Loucy (cell line): ENCODE data around the gene GPRIN1.
"Not testable (repeated sequence)": the region's sequence is repeated elsewhere in the genome, so short reads cannot be mapped to it uniquely, and the experiment has no call there.

ENCODE experiments used
- H2AFZ ChIP-seq: fragments of 200-600 bp; sonication (generic); 2 replicates; pipeline ENCODE4 v1.6.0; 2016; ENCODE audit warnings: antibody characterized with exemption, mild to moderate bottlenecking, low read length, moderate library complexity
- H3F3A ChIP-seq: fragments of 200-600 bp; 2 replicates; pipeline ENCODE4 v1.6.0; 2016; ENCODE audit warnings: antibody characterized with exemption, low read depth, mild to moderate bottlenecking
- H3K27me3 ChIP-seq: fragments of 200-600 bp; sonication (generic); 2 replicates; pipeline ENCODE4 v1.6.1; 2014; ENCODE audit warnings: low read length, mild to moderate bottlenecking; ENCODE audit not compliant: insufficient read depth, poor library complexity, severe bottlenecking
- H3K36me3 ChIP-seq: fragments of 200-600 bp; sonication (generic); 2 replicates; pipeline ENCODE4 v1.6.1; 2016; ENCODE audit warnings: low read length; ENCODE audit not compliant: insufficient read depth
- H3K4me1 ChIP-seq: fragments of 200-600 bp; sonication (generic); 2 replicates; pipeline ENCODE4 v1.5.1; 2014; ENCODE audit warnings: low read length, mild to moderate bottlenecking; ENCODE audit not compliant: insufficient read depth, poor library complexity, severe bottlenecking
- H3K4me2 ChIP-seq: fragments of 200-600 bp; sonication (generic); 2 replicates; pipeline ENCODE4 v1.6.0; 2014; ENCODE audit warnings: antibody characterized with exemption, low read length, low read depth, mild to moderate bottlenecking; ENCODE audit not compliant: poor library complexity, severe bottlenecking
- H3K4me3 ChIP-seq: fragments of 200-600 bp; sonication (generic); 2 replicates; pipeline ENCODE4 v1.5.1; 2014; ENCODE audit warnings: low read length, mild to moderate bottlenecking, mixed read lengths; ENCODE audit not compliant: poor library complexity, severe bottlenecking
- H3K79me2 ChIP-seq: fragments of 200-600 bp; sonication (generic); 2 replicates; pipeline ENCODE4 v1.6.1; 2014; ENCODE audit warnings: low read length; ENCODE audit not compliant: insufficient read depth
- H3K9ac ChIP-seq: fragments of 200-600 bp; sonication (generic); 2 replicates; pipeline ENCODE4 v1.6.0; 2014; ENCODE audit warnings: mild to moderate bottlenecking, low read depth, low read length, moderate library complexity; ENCODE audit not compliant: poor library complexity, severe bottlenecking
- H3K9me2 ChIP-seq: fragments of 200-600 bp; sonication (generic); replicated peaks from 2 replicates; pipeline ENCODE4 v1.6.1; 2016; ENCODE audit warnings: low read depth, low read length, mixed read lengths
- H3K9me3 ChIP-seq: fragments of 200-600 bp; sonication (generic); 2 replicates; pipeline ENCODE4 v1.6.1; 2014; ENCODE audit warnings: mild to moderate bottlenecking, antibody characterized with exemption, low read length, low read depth; ENCODE audit not compliant: insufficient read depth
- H4K20me1 ChIP-seq: fragments of 200-600 bp; sonication (generic); 2 replicates; pipeline ENCODE4 v1.6.0; 2014; ENCODE audit warnings: antibody characterized with exemption, low read length, mild to moderate bottlenecking; ENCODE audit not compliant: insufficient read depth, poor library complexity, severe bottlenecking
- EZH2phosphoT487 ChIP-seq: fragments of 200-600 bp; IDR thresholded peaks from 2 replicates; pipeline ENCODE4 v1.6.1; 2018; ENCODE audit warnings: antibody characterized with exemption, mild to moderate bottlenecking, moderate library complexity, borderline replicate concordance
- TF ChIP-seq, protein P1 (sequence below): fragments of 200-600 bp; sonication (generic); conservative IDR thresholded peaks from 2 replicates; pipeline ENCODE4 v1.5.1; 2014; ENCODE audit warnings: mild to moderate bottlenecking, antibody characterized with exemption, low read length

GPRIN1 gene

DNA sequence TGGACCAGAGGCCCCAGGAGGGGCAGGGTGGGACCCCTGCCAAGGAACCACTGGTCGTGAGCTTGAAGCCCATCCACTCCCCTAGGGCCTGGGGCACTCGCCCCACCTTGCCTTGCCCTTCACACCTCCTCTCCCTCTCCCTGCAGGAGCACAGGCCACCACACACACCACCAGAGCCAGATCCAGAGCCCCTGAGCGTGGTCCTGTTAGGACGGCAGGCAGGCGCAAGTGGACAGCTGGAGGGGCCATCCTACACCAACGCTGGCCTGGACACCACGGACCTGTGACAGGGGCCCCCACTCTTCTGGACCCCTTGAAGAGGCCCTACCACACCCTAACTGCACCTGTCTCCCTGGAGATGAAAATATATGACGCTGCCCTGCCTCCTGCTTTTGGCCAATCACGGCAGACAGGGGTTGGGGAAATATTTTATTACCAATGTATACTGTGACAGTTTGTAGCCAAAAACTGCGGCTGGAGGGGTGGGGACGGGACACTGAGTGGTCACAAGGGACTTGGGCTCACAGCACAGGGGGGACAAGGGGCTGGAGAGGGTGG, 14.5 kb downstream of the GPRIN1 start:
- no peak for TF ChIP-seq EZH2phosphoT487
- TF ChIP-seq, protein P1, sequence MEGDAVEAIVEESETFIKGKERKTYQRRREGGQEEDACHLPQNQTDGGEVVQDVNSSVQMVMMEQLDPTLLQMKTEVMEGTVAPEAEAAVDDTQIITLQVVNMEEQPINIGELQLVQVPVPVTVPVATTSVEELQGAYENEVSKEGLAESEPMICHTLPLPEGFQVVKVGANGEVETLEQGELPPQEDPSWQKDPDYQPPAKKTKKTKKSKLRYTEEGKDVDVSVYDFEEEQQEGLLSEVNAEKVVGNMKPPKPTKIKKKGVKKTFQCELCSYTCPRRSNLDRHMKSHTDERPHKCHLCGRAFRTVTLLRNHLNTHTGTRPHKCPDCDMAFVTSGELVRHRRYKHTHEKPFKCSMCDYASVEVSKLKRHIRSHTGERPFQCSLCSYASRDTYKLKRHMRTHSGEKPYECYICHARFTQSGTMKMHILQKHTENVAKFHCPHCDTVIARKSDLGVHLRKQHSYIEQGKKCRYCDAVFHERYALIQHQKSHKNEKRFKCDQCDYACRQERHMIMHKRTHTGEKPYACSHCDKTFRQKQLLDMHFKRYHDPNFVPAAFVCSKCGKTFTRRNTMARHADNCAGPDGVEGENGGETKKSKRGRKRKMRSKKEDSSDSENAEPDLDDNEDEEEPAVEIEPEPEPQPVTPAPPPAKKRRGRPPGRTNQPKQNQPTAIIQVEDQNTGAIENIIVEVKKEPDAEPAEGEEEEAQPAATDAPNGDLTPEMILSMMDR, result no peak
- Histone ChIP-seq H3K4me2 (no peak overlapping the region), H3K27me3 (no peaks in the 10 kb centered on the region), H4K20me1 (no peaks in the 10 kb centered on the region), H3F3A (no peaks in the 10 kb centered on the region), H3K9me2 (no peaks in the 10 kb centered on the region), H2AFZ (no peak overlapping the region), H3K79me2 (no peaks in the 10 kb centered on the region), H3K36me3 (no peaks in the 10 kb centered on the region), H3K9ac (no peak overlapping the region), H3K4me3 (no peak overlapping the region), H3K4me1 (no peaks in the 10 kb centered on the region), H3K9me3 (no peaks in the 10 kb centered on the region)

DNA sequence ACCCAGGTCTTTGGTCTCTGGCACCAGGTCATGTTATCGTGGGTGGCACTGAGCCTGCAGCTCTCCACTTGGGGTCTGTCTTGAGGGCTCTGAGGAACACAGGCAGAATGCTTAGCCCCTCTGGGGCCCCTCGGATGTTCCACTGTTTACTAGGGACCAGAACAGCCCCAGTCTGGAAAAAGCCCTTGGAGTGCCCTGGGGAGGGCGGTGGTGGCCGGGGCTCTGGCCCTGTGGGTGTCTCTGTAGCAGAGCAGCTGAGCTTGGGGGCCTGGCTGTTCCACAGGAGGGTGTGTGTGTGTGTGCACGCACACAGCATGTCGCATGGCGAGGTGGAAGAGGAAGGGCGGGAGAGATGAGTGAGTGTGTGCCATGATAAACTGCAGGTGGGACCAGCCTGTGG, 15.4 kb downstream of the GPRIN1 start:
- Histone ChIP-seq H3K4me1 (no peaks in the 10 kb centered on the region), H3K79me2 (no peaks in the 10 kb centered on the region), H3K9me2 (no peaks in the 10 kb centered on the region), H4K20me1 (no peaks in the 10 kb centered on the region), H3K4me2 (no peak overlapping the region), H3K9me3 (no peaks in the 10 kb centered on the region), H3F3A (no peaks in the 10 kb centered on the region), H3K4me3 (no peak overlapping the region), H2AFZ (no peak overlapping the region), H3K27me3 (no peaks in the 10 kb centered on the region), H3K36me3 (no peaks in the 10 kb centered on the region), H3K9ac (no peak overlapping the region)
- TF ChIP-seq EZH2phosphoT487, result no peak

DNA sequence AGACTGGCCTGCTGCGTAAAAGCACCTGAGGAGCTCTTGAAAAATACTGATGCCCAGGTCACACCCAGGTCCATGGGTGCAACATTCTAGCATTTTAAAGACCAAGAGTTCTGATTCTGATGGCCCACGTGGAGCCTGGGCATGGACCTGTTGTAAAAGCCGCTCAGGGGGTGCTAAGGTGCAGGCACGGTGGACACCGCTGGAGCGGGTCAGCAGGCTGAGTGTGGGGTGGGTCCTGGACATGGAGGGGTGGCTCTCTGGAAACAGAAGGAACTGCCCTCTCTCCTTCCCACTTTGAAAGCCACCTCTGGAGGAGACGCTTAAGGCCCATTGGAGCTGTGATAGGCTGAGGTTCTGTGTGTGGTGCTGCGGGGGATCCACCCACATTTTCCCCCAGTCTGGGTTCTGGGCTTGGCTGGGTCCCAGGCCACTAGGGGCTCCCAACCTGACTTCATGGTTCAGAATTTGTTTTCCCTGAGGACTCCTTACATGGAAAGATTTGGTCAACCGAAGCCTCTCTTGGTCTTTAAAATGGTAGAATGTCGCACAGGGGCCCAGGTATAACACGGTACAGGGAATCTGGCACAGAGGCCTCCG, 16.6 kb downstream of the GPRIN1 start:
- Histone ChIP-seq H3F3A (no peaks in the 10 kb centered on the region), H3K9me3 (no peaks in the 10 kb centered on the region), H3K4me3 (no peak overlapping the region), H4K20me1 (no peaks in the 10 kb centered on the region), H3K4me1 (no peaks in the 10 kb centered on the region), H3K4me2 (no peak overlapping the region), H3K27me3 (no peaks in the 10 kb centered on the region), H3K9me2 (no peaks in the 10 kb centered on the region), H3K9ac (no peak overlapping the region), H3K79me2 (no peaks in the 10 kb centered on the region), H3K36me3 (no peaks in the 10 kb centered on the region), H2AFZ (no peak overlapping the region)
- TF ChIP-seq, protein P1, result no peak
- TF ChIP-seq EZH2phosphoT487, result no peak

DNA sequence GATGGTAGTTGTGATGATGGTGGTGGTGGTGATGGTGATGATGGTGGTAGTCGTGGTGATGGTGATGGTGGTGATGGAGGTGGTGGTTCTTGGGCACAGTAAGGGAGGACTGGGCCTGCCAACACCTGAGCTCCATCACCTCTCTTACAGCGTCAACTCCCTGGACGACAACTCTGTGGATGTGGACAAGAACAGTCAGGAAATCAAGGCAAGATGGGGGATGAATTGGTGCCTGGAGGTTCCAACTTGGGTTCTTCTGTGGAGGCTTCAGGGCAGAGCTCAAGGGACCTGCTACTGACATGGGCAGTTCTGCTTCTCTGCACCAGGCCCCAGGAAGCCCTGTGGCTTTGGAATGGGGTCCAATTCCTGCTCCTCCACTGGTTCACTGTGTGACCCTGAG, 17.4 kb downstream of the GPRIN1 start:
- H3K9me2 ChIP-seq, result no peaks in the 10 kb centered on the region
- H4K20me1 ChIP-seq, result no peaks in the 10 kb centered on the region
- no peak overlapping the region for H2AFZ ChIP-seq
- H3F3A ChIP-seq, result no peaks in the 10 kb centered on the region
- H3K27me3 ChIP-seq, result no peaks in the 10 kb centered on the region
- H3K4me3 ChIP-seq, result no peak overlapping the region
- H3K9me3 ChIP-seq, result no peaks in the 10 kb centered on the region
- no peak overlapping the region for H3K9ac ChIP-seq
- H3K4me1 ChIP-seq, result no peaks in the 10 kb centered on the region
- TF ChIP-seq, protein P1, result no peak
- TF ChIP-seq EZH2phosphoT487, result no peak
- H3K4me2 ChIP-seq, result no peak overlapping the region
- H3K36me3 ChIP-seq, result no peaks in the 10 kb centered on the region
- no peaks in the 10 kb centered on the region for H3K79me2 ChIP-seq

DNA sequence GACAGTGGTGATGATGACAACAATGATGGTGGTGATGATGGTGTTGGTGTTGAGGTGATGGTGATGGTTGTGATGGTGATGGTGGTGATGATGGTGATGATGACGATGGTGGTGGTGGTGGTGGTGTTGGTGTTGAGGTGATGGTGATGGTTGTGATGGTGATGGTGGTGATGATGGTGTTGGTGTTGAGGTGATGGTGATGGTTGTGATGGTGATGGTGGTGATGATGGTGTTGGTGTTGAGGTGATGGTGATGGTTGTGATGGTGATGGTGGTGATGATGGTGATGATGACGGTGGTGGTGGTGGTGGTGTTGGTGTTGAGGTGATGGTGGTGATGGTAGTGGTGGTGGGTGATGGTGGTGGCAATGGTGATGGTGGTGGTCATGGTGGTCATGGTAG, 18.3 kb downstream of the GPRIN1 start:
- not testable (repeated sequence) for H3K79me2 ChIP-seq, H3K9me3 ChIP-seq, H3K9ac ChIP-seq, H3K36me3 ChIP-seq, H4K20me1 ChIP-seq, H3K4me2 ChIP-seq, H3K4me3 ChIP-seq, H3K9me2 ChIP-seq, H3K27me3 ChIP-seq, H3K4me1 ChIP-seq, H3F3A ChIP-seq, H2AFZ ChIP-seq
